NCI-H510A (cell line): ENCODE data around the gene HBA1.
"Not testable (repeated sequence)": the region's sequence is repeated elsewhere in the genome, so short reads cannot be mapped to it uniquely, and the experiment has no call there.

ENCODE experiments used
- DNase-seq: peaks from one replicate; lab custom pipeline; 2025; lab: John Stamatoyannopoulos, UW

Gene HBA1

GRCh38 chr16:175011-175949 is 1.2 kb upstream of the HBA1 start:
- DNase-seq = no peak

DNA sequence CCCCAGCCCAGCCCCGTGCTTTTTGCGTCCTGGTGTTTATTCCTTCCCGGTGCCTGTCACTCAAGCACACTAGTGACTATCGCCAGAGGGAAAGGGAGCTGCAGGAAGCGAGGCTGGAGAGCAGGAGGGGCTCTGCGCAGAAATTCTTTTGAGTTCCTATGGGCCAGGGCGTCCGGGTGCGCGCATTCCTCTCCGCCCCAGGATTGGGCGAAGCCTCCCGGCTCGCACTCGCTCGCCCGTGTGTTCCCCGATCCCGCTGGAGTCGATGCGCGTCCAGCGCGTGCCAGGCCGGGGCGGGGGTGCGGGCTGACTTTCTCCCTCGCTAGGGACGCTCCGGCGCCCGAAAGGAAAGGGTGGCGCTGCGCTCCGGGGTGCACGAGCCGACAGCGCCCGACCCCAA is 474 bp upstream of the HBA1 start:
- not testable (repeated sequence) for DNase-seq

DNA sequence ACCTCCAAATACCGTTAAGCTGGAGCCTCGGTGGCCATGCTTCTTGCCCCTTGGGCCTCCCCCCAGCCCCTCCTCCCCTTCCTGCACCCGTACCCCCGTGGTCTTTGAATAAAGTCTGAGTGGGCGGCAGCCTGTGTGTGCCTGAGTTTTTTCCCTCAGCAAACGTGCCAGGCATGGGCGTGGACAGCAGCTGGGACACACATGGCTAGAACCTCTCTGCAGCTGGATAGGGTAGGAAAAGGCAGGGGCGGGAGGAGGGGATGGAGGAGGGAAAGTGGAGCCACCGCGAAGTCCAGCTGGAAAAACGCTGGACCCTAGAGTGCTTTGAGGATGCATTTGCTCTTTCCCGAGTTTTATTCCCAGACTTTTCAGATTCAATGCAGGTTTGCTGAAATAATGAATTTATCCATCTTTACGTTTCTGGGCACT is 928 bp downstream of the HBA1 start:
- DNase-seq = no peak

DNA sequence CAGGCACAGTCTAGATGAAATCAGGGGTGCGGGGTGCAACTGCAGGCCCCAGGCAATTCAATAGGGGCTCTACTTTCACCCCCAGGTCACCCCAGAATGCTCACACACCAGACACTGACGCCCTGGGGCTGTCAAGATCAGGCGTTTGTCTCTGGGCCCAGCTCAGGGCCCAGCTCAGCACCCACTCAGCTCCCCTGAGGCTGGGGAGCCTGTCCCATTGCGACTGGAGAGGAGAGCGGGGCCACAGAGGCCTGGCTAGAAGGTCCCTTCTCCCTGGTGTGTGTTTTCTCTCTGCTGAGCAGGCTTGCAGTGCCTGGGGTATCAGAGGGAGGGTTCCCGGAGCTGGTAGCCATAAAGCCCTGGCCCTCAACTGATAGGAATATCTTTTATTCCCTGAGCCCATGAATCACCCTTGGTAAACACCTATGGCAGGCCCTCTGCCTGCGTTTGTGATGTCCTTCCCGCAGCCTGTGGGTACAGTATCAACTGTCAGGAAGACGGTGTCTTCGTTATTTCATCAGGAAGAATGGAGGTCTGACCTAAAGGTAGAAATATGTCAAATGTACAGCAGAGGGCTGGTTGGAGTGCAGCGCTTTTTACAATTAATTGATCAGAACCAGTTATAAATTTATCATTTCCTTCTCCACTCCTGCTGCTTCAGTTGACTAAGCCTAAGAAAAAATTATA is 1.6 kb downstream of the HBA1 start:
- no peak for DNase-seq

DNA sequence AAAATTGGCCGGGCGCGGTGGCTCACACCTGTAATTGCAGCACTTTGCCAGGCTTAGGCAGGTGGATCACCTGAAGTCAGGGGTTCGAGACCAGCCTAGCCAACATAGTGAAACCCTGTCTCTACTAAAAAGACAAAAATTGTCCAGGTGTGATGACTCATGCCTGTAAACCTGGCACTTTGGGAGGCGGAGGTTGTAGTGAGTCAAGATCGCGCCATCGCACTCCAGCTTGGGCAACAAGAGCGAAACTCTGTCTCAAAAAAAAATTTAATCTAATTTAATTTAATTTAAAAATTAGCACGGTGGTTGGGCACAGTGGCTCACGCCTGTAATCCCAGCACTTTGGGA is 2.2 kb downstream of the HBA1 start:
- DNase-seq = no peak

- no peak for DNase-seq
Observed at GRCh38 chr16:179211-180092, 3.0 kb downstream of the HBA1 start.

DNA sequence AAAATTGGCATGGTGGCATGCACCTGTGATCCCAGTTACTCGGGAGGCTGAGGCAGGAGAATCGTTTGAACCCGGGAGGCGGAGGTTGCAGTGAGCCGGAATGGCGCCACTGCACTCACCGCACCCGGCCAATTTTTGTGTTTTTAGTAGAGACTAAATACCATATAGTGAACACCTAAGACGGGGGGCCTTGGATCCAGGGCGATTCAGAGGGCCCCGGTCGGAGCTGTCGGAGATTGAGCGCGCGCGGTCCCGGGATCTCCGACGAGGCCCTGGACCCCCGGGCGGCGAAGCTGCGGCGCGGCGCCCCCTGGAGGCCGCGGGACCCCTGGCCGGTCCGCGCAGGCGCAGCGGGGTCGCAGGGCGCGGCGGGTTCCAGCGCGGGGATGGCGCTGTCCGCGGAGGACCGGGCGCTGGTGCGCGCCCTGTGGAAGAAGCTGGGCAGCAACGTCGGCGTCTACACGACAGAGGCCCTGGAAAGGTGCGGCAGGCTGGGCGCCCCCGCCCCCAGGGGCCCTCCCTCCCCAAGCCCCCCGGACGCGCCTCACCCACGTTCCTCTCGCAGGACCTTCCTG is 3.7 kb downstream of the HBA1 start, which contains the start of gene HBQ1:
HBQ1 (plus strand) TSS at position 359 of the 575 bp plus-strand sequence; CDS start at position 387, 28 bp downstream.
- DNase-seq = no peak

- DNase-seq = no peak
Observed at GRCh38 chr16:180681-181564, 4.4 kb downstream of the HBA1 start.

DNA sequence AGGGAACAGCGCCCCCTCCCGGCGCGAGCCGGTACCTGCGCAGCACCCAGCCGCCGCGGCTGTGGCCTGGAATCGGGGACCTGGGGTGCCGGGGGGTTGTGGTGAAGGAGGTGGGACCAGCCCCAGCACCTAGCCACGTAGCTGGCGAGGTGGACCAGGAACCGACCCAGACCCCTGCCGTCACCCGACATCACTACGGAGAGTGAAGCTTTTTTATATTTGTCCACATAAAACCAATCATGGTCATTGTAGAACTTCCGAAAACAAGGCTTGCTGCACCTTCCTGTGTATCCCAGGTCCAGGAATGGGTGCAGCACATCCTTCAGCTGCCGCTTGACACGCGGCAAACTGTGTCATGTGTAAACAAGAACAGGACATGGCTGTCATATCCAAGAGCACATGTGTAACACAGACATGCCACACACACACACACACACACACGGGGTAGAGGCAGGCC is 5.1 kb downstream of the HBA1 start:
- DNase-seq = no peak

DNA sequence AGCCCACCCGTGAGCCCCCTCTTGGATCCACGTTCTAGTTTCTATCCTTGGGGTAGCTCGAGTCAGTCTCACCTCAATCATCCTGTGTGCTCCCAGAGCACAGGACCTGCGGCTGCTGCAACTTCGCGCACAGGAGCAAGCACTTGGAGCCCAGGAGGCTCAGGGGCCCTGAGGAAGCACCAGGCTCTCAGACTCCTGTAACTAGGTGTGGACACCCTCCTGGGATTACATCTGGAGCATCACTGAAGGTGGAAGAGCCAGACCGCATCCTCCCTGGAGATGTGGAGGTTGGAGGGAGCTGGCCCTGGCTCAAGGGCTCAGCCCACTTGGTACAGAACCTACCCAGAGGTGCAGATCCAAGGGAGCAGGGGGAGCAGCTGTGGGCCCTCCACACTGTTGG is 6.5 kb downstream of the HBA1 start:
- DNase-seq = no peak

DNA sequence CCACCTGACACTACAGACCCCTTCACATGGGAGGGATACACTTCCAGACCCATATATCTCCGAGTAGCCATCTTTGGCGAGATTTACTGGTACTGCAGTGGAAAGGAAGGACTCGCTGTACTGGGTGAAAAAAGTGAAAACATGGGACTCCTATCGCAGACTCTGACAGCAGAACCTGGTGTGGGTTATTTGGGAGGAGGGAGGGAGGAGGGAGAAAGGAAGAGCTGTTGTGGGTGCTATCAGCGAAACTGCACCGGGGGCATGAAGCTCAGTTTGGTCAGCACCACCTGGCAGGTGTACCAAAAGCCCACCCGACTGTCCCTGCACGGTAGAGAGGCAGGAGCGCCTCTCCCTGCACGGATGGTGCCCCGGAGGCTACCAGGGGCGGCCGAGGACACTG is 8.7 kb downstream of the HBA1 start:
- DNase-seq = no peak

DNA sequence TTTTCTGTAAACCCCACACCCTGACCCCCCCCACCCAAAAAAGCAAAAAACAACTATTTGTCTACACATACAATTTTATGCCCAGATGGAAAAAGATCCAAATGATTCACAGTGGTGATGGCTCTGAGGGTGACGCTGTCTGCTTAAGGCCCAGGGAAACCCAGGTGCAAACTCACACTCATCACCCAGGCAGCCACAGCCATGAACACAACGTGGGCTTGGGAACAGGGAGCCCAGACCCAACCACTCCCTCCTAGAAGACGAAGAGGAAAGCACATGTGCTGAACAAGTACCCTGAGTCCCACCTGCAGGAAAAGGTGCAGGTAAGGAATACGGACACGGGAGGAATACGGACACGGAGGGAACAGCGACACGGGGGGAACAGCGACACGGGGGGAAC is 9.2 kb downstream of the HBA1 start:
- DNase-seq = no peak

DNA sequence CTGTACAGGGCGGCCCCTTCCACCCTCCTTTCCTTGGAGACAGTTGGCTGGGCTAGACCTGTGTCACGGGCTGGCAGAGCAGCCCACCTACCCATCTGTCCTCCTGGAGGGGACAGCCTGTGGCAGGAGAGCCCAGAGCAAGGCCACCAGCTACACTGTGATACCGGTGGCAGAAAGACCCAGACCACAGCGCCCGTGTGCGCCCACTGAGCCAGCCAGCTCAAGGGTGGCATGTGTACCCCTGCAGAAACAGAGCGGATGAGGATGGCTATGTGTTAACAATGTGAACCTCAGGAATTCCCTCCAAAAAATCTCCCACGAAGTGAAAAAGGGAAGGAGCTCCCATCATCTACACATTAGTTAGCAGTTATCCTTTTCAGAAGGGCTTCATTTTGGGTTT is 10.8 kb downstream of the HBA1 start:
- DNase-seq = no peak

DNA sequence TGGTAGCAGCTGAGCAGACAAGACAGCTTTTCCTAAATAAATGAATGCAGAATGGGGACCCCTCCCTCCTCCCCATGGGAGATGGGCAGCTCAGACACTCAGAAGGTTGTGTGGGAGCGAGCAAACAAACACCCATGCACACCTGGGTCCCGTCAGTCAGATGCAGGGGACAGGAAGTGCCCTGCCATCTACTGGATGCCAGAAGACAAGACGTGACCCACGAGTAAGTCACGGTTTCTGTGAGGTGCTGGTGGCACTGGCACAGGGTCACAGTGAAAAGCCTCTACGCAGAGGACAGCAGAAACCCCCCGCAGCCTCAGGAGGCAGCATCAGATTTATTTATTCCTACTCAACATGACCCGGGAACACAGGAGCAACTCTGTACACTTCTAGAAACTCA is 12.2 kb downstream of the HBA1 start:
- DNase-seq = no peak

GRCh38 chr16:189604-190186 is 13.2 kb downstream of the HBA1 start:
- no peak for DNase-seq

- no peak for DNase-seq
Observed at GRCh38 chr16:191831-192230, 15.4 kb downstream of the HBA1 start.

GRCh38 chr16:192686-193085 is 16.2 kb downstream of the HBA1 start:
- no peak for DNase-seq

- DNase-seq = no peak
Observed at GRCh38 chr16:193441-193840, 17.0 kb downstream of the HBA1 start.

DNA sequence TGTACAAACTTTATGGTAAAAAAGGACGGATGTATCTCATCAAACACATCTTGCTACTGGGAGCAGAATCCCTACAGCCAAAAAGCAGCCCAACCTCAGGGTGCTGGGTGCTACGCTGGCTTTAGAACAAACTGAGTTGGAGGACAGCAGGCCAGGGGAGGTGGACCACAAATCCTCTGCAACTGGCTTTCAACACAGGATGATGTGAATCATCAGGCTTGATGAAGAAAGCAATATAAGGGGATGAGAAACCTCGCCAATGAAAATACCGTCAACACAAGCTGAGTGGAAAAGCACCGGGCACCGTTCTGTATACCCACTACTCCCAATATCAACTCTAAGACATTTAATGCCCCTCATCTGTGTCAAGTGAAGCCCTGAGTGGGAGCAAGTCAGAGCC is 18.0 kb downstream of the HBA1 start:
- no peak for DNase-seq

DNA sequence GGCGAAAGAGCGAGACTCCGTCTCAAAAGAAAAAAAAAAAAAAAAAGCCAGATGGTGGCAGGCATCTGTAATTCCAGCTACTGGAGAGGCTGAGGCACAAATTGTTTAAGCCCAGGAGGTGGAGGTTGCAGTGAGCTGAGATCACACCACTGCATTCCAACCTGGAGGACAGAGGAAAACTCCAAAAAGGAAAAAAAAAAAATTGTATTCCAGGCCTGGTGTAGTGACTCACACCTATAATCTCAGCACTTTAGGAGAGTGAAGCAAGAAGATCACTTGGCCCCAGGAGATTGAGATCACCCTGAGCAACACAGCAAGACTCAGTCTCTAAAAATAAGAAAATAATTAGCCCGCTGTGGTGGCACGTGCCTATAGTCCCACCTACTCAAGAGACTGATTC is 23.9 kb downstream of the HBA1 start:
- no peak for DNase-seq

DNA sequence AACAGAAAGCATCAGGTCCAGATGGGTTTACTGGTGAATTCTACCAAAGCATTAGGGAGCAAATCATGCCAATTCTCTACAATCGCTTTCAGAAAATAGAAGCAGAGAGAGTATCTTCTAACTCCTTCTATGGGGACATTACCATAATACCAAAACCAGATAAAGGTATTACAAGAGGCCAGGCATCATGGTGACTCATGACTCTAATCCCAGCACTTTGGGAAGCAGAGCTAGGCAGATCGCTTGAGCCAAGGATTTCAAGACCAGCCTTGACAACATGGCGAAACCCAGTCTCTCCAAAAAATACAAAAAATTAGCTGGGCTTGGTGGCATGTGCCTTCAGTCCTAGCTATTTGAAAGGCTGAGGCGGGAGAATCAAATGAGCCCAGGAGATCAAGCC is 26.8 kb downstream of the HBA1 start:
- DNase-seq = no peak
